NCI-H524 treated with DMSO at 0.1 percent for 48 hours (cell line): ENCODE data around the gene FOXP1.

Experiments used
- DNase-seq: peaks from one replicate; lab custom pipeline; 2025; lab: John Stamatoyannopoulos, UW

FOXP1 gene

GRCh38 chr3:71307991-71308697, 275.4 kb downstream of the FOXP1 start:
- peak; percentile 97 for DNase-seq

GRCh38 chr3:71305231-71306206, 278.0 kb downstream of the FOXP1 start:
- DNase-seq = peak; percentile 52

DNA sequence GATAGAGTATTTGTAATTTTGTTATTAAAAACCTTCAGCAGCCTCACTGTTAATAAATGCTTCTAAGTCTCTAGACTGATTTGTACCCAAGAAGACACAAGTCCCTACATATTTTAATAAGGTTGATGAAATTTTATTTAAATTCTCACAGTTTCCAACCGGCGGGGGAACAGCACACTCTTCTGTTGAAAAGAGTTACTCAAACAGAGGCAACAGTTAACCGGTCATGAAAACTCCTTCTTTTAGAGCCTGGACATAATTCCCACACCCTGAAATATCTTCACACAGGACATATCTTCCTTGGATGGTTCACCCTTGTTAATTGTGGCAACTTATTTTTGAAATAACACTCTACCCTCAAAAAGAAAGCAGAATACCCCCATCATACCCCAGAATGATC, 278.8 kb downstream of the FOXP1 start:
- DNase-seq = no peak

GRCh38 chr3:71304247-71304646, 279.3 kb downstream of the FOXP1 start:
- no peak for DNase-seq

- no peak for DNase-seq
Observed at GRCh38 chr3:71303627-71304200, 279.8 kb downstream of the FOXP1 start.

GRCh38 chr3:71302604-71303003, 280.9 kb downstream of the FOXP1 start:
- DNase-seq = no peak

DNA sequence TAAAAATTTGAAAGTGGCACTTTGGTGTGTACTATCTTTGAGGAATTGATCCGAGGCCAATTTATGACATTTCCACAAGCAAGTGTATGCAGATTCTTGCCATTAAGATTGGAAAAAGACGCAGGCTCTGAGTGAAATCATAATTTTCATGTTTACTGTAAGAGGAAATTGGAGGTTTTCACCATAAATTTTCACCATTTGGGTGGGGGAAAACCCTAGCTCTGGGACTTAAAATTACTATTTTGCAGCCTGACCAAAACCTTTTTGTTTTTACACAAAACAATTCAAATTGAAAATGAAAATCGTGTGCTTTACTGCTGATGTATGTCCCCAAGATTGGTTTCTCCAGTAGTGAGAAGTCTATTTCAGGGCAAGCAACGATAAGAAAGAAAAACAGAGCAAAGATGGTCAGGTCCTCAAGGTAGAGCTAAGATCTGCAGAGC, 282.6 kb downstream of the FOXP1 start:
- peak; percentile 31 for DNase-seq

DNA sequence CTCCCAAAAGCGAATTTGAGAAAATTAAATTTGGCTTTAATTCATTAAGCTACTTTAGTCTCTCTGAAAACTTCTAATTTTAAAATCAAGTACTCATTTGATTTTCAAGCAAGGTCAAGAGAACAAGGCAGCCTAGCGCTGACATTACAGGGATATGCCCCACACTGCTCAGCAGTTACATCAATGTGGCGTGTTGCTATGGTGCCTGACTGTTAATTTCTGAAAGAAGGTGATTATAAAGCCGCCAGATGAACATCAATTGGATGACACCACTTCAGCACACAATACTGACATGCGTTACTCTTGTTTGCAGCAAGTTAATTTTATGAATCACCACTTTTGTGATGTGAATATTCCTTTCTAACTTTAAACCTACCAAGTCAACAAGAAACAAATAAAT, 284.4 kb downstream of the FOXP1 start:
- peak; percentile 66 for DNase-seq

- no peak for DNase-seq
Observed at GRCh38 chr3:71294919-71295318, 288.6 kb downstream of the FOXP1 start.

- DNase-seq = no peak
Observed at GRCh38 chr3:71290301-71290700, 293.2 kb downstream of the FOXP1 start.

- DNase-seq = no peak
Observed at GRCh38 chr3:71288269-71288930, 295.1 kb downstream of the FOXP1 start.

GRCh38 chr3:71285086-71285485, 298.4 kb downstream of the FOXP1 start:
- DNase-seq = no peak

GRCh38 chr3:71282976-71283375, 300.6 kb downstream of the FOXP1 start:
- DNase-seq = no peak

DNA sequence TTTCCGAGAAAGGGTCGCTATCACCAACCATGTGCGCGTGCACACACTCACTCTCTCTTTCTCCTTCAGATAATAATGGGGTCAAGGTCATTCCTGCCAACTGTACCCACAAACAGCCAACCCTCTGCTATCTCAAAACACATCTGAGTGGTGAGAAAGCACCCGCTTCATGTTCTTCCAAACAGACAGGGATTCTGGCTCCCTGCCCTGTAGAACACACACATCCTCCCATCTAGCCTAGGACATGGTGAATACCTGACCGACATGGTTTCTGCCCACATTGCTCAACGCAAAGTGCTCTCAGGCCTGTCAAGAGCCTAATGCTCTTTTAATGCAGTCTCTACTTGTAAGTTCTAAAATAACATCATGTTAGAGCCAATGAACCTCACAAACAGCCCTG, 302.2 kb downstream of the FOXP1 start:
- no peak for DNase-seq

GRCh38 chr3:71277341-71277740, 306.2 kb downstream of the FOXP1 start:
- DNase-seq = no peak

- no peak for DNase-seq
Observed at GRCh38 chr3:71276531-71276930, 307.0 kb downstream of the FOXP1 start.

GRCh38 chr3:71273453-71273852, 310.1 kb downstream of the FOXP1 start:
- DNase-seq = no peak

DNA sequence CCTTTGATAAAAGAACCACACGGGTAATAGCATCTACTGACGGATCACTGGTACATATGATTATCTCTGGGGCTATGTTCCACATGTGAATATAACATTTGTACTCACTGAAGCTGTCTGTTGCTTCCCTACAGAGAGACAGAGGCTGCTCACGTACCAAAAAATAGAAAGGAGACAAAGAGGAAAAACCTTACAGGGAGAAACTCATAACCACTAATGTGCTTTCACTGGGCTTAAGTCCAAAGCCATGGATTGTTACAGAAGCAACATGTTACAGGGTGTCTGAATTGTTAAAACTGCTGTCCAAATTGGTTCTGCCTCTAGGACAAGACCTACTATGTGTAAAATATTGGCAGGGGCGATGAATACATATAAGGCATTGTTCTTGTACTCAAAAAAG, 311.9 kb downstream of the FOXP1 start:
- DNase-seq = no peak

GRCh38 chr3:71269906-71270305, 313.6 kb downstream of the FOXP1 start:
- DNase-seq = no peak

DNA sequence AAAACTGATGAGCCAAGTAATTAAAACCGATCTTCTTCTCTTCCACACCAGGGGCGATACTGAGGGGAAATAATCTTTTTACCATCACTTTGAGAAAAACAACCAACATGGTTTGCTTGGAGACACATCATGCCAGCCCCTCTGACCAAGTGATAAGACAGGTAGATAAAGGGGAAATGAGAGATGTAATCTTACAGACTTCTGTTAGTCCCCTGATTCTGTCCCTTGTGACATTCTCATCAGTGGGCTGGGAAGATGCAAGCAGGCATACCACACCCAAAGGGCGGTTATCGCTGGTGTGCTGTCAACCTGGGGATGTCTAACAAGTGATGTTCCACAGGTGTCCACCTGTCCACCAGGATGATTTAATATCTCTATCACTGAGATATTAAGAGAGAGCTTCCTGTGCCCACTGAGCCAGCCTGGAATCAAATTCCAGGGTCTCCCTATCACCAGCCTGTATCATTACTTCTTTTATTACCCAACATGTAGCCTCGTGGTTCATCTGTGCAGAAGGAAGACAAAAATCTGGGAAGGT, 315.0 kb downstream of the FOXP1 start:
- DNase-seq = no peak

DNA sequence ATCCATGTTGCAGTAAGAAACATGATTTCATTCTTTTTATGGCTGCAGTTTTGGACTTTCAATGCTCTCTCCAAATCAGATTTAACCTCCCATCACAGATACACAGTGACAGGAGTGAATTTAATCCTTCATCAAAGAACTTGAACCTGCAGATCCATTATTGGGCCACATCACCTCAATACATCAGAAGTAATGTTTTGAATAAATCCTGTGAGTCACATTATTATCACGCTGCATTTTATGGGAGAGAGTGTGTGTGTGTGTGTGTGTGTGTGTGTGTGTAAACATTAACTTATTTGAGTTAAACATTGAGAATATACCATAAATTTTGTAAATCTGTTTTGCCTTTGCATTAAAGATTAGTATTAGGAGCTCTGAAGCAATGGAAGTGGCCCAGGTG, 316.7 kb downstream of the FOXP1 start:
- no peak for DNase-seq

DNA sequence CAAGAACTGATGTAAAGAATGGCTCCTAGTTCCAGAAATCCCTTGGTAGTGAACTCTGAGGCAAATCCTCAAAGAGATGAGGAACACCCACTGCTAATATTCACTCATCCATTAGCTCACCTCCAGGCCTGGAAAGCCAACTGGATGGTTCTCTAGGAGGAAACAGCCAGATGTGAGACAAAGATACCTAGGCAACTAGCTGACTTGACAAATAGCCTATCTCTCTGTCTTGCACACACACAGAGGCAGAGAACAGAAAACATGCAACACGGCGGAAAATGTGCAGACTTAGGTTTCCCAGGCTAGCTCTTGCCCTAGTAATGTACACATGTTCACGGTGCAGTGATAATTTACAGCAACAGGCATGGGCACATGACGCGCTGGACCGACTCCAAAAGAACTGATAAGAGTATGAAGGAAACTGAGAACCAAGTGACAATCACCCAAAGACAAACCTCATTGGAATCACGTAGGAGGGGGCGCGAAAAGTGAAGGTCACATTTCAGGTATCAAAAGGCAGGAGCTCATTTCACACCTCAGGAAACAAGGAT, 318.1 kb downstream of the FOXP1 start:
- DNase-seq = no peak
